Prostate gland (tissue), 2 donors: ENCODE data around the gene MAP3K4.

ENCODE experiments used
- CTCF ChIP-seq, 4 experiments: fragments of 200-600 bp in 2 of 4; fragments of 450-650 bp in 2 of 4; sonication (generic) in 2 of 4; IDR thresholded peaks; 1 replicate in 3 of 4; 2 replicates in 1 of 4; pipeline ENCODE4 v1.5.1; 2016 to 2019; ENCODE audit warnings: antibody characterized with exemption in 4 of 4, mild to moderate bottlenecking in 2 of 4, moderate library complexity in 2 of 4
- POLR2AphosphoS5 ChIP-seq: sonication (generic); formaldehyde crosslinking; IDR thresholded peaks from one replicate; pipeline ENCODE4 v1.6.1; 2017; ENCODE audit warnings: antibody characterized with exemption

DNA sequence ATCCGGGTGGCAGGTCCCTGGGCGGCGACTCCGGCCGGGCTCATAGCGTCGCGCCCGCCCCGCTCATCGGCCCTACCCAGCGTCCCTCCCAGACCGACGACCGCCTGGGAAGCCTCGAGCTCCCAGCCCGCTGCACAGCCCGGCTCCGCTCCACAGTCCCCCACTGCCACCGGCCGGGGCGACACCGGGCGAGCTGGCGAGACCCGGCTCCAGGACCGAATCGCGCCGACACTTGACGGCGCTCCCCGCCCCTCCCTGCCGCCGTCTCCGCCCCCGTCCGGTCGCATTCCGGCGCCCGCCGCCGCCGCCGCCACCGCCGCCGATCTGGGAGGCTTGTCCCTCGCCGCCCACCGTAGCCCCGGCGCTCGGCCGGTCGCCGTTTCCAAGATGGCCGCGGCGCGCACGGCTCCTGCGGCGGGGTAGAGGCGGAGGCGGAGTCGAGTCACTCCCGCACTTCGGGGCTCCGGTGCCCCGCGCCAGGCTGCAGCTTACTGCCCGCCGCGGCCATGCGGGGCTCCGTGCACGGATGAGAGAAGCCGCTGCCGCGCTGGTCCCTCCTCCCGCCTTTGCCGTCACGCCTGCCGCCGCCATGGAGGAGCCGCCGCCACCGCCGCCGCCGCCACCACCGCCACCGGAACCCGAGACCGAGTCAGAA, at the start of gene MAP3K4:
- TF ChIP-seq CTCF (IDR thresholded peaks at IDR 0.05) = peak in 2 of 4 experiments; percentile 10 to 21
- TF ChIP-seq POLR2AphosphoS5 = no peak
